Lung (tissue), 12 donors: ENCODE measurements around the gene HS3ST4. TPM values are rescaled to one million over a fixed set of nuclear protein-coding genes. Genes with fewer than 3 reads are reported as not detected.

Experiments
- ATAC-seq: fragments of 200-7000 bp; cut with Tn5 transposase; one replicate; pipeline ENCODE4 v1.9.1; 2020; ENCODE audit warnings: moderate number of reproducible peaks; ENCODE audit not compliant: insufficient read depth, low FRiP score
- DNase-seq, 3 donors: peaks; one replicate each; pipeline ENCODE4 v3.0.0-alpha.2; 2013 to 2017
- H3K27ac ChIP-seq, 2 donors: one replicate each; pipeline ENCODE4 v1.5.1; 2013; ENCODE audit warnings: mild to moderate bottlenecking in 2 of 2, moderate library complexity in 2 of 2, control low read depth in 1 of 2, inconsistent platforms in 1 of 2, low read depth in 1 of 2, low read length in 1 of 2
- H3K27me3 ChIP-seq, 3 donors: one replicate each; pipeline ENCODE4 v1.5.1; 2013; ENCODE audit warnings: low read length in 2 of 3; ENCODE audit not compliant: control insufficient read depth in 3 of 3, insufficient read depth in 3 of 3
- H3K36me3 ChIP-seq, 4 donors: one replicate each; pipeline ENCODE4 v1.5.1; 2013; ENCODE audit warnings: low read length in 4 of 4, mild to moderate bottlenecking in 1 of 4, moderate library complexity in 1 of 4; ENCODE audit not compliant: control insufficient read depth in 4 of 4, insufficient read depth in 4 of 4
- H3K4me1 ChIP-seq, 5 donors: one replicate each; pipeline ENCODE4 v1.5.1; 2013; ENCODE audit warnings: low read length in 5 of 5, mild to moderate bottlenecking in 2 of 5, moderate library complexity in 1 of 5; ENCODE audit not compliant: control insufficient read depth in 5 of 5, insufficient read depth in 5 of 5
- H3K4me3 ChIP-seq: one replicate; pipeline ENCODE4 v1.5.1; 2013; ENCODE audit warnings: mild to moderate bottlenecking, control low read depth, moderate library complexity
- H3K9ac ChIP-seq, 2 donors: one replicate each; pipeline ENCODE4 v1.5.1; 2013; ENCODE audit warnings: low read length in 2 of 2, control low read depth in 1 of 2; ENCODE audit not compliant: insufficient read depth in 1 of 2
- H3K9me3 ChIP-seq, 4 donors: one replicate each; pipeline ENCODE4 v1.5.1; 2013; ENCODE audit warnings: low read length in 3 of 4, mild to moderate bottlenecking in 1 of 4, moderate library complexity in 1 of 4; ENCODE audit not compliant: control insufficient read depth in 4 of 4, insufficient read depth in 3 of 4
- WGBS, 2 donors: extraction: QIAGEN DNeasy Blood & Tissue Kit; methylation state at CpG; one replicate each; pipeline ENCODE4 v1.1.7; 2013; 5-methylcytosine and 5-hydroxymethylcytosine counted together
- polyA plus RNA-seq, 2 donors: library from polyadenylated mRNA; stranded (reverse); fragments of 200-250 nt; gene quantifications; one replicate each; pipeline ENCODE4 v1.2.1, GENCODE V29; 2013
- total RNA-seq, 2 donors: library from RNA; depleted of rRNA in 1 of 2; stranded (reverse); fragments of >200 nt in 1 of 2; gene quantifications; one replicate each; pipeline ENCODE4 v1.2.1, GENCODE V29; 2014 to 2021
- TF ChIP-seq, protein P1 (sequence below): IDR thresholded peaks from 2 replicates; pipeline ENCODE4 v1.5.1; 2012; ENCODE audit warnings: mild to moderate bottlenecking; ENCODE audit errors: control extremely low read depth, extremely low read depth
- donor health status: control.
- donor health status: control.
- donor health status: Bipolar disorder and iron deficiency.
- donor health status: healthy.
- donor health status: DM: yes; HTN: yes; CAD: no.

Gene HS3ST4
- total and polyA plus RNA-seq, 4 donors, result 0.06 to 0.15 TPM; not detected in 2

- Histone ChIP-seq H3K9ac (no peak overlapping the region), H3K27me3 (no peaks in the 10 kb centered on the region), H3K4me1 (no peaks in the 10 kb centered on the region), H3K9me3 (no peaks in the 10 kb centered on the region), H3K36me3 (no peaks in the 10 kb centered on the region), H3K27ac (no peak overlapping the region), H3K4me3 (no peak overlapping the region)
- TF ChIP-seq, protein P1, sequence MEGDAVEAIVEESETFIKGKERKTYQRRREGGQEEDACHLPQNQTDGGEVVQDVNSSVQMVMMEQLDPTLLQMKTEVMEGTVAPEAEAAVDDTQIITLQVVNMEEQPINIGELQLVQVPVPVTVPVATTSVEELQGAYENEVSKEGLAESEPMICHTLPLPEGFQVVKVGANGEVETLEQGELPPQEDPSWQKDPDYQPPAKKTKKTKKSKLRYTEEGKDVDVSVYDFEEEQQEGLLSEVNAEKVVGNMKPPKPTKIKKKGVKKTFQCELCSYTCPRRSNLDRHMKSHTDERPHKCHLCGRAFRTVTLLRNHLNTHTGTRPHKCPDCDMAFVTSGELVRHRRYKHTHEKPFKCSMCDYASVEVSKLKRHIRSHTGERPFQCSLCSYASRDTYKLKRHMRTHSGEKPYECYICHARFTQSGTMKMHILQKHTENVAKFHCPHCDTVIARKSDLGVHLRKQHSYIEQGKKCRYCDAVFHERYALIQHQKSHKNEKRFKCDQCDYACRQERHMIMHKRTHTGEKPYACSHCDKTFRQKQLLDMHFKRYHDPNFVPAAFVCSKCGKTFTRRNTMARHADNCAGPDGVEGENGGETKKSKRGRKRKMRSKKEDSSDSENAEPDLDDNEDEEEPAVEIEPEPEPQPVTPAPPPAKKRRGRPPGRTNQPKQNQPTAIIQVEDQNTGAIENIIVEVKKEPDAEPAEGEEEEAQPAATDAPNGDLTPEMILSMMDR, result no peak
- ATAC-seq, result no peak
- 81 to 84% methylated on average over 4 of the region's 4 CpGs for WGBS, 2 donors
- no peak for DNase-seq
Measured at GRCh38 chr16:25832291-25832690, 140.5 kb downstream of the HS3ST4 start.

DNA sequence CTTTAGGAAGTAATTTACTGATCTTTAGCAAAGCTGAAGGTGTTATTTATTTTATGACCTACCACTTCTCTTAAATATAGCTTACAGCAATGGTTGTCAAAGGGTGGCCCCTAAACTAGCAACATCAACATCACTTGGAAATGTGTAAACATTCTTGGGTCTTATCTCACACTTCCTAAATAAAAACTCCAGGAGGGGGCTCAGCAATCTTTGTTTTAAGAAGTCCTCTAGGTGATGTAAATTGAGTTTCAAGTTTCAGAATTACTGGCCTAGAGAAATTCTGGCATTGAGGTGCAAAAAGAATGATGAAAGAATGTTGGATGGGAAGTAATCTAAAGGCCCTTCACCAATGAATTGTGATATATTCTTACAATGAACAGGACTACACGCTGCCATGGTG lies 142.3 kb downstream of the HS3ST4 start:
- H3K4me3 ChIP-seq, result no peak overlapping the region
- 71 to 75% methylated on average over 1 of the region's 1 CpG for WGBS, 2 donors
- ATAC-seq (no peak), DNase-seq (no peak)
- no peaks in the 10 kb centered on the region for H3K36me3 ChIP-seq
- no peak overlapping the region for H3K9ac ChIP-seq
- H3K27ac ChIP-seq, result no peak overlapping the region
- TF ChIP-seq, protein P1, result no peak
- H3K4me1 ChIP-seq, result no peaks in the 10 kb centered on the region
- no peaks in the 10 kb centered on the region for H3K27me3 ChIP-seq
- no peaks in the 10 kb centered on the region for H3K9me3 ChIP-seq

- no peaks in the 10 kb centered on the region for H3K36me3 ChIP-seq
- H3K4me1 ChIP-seq, result no peaks in the 10 kb centered on the region
- no peak for ATAC-seq
- WGBS, 2 donors, result 36 to 53% methylated on average over 2 of the region's 2 CpGs
- no peaks in the 10 kb centered on the region for H3K27me3 ChIP-seq
- DNase-seq, result no peak
- H3K4me3 ChIP-seq, result no peak overlapping the region
- H3K9me3 ChIP-seq, result no peaks in the 10 kb centered on the region
- no peak overlapping the region for H3K9ac ChIP-seq
- TF ChIP-seq, protein P1, result no peak
- H3K27ac ChIP-seq, result no peak overlapping the region
Measured at GRCh38 chr16:25835126-25835525, 143.4 kb downstream of the HS3ST4 start.

GRCh38 chr16:25838724-25839186 lies 147.0 kb downstream of the HS3ST4 start:
- Histone ChIP-seq H3K27ac (no peak overlapping the region), H3K4me3 (no peak overlapping the region), H3K27me3 (no peaks in the 10 kb centered on the region), H3K36me3 (no peaks in the 10 kb centered on the region), H3K4me1 (no peaks in the 10 kb centered on the region), H3K9me3 (no peaks in the 10 kb centered on the region), H3K9ac (no peak overlapping the region)
- TF ChIP-seq, protein P1, result peak; percentile 52
- DNase-seq, result peak; percentile 25 to 63 (median 58)
- WGBS, 2 donors, result 2 to 4% methylated on average over 6 of the region's 6 CpGs
- no peak for ATAC-seq
